GM19351 (cell line): Measurements from ENCODE around the gene DERA.
"Not testable (repeated sequence)": the region's sequence is repeated elsewhere in the genome, so short reads cannot be mapped to it uniquely, and the experiment has no call there.

Experiments used
- ATAC-seq: cut with Tn5 transposase; IDR thresholded peaks from one replicate; pipeline ENCODE4 v1.9.1; 2021; ENCODE audit warnings: mild to moderate bottlenecking, moderate library complexity; ENCODE audit not compliant: unreplicated experiment

DERA gene

DNA sequence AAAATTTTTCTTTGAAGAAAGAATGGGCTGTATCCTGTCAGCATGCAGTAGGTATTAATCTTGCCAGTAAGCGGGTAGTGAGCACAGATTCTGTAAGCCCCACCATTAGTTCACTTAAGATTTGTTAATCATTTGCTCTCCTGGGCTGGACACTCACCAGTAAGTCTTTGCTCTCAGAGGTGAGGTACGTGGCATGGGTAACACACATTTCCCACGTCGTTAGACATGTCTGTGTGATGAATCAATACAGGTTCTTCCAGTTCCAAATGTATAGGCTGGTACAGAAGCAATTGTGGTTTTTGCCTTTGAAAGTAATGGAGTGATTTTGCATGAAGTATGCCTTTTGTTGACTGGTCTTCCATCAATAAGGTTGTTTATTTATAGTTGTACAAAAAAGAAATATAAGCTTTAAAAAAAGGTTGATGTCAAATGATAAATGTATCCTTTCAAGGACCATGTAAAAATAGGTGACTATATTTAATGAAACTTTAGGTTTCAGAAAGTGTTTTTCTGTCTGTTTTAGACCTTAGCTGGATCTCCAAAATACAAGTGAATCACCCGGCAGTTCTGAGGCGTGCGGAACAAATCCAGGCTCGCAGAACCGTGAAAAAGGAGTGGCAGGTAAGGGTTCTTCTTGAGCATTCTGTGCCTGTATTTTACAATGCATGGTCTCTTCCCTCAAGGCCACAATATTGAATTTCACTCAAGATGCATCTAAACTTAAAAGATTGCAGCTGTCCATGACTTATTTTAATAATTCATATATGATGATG, 45.5 kb downstream of the DERA start:
- ATAC-seq: no peak

DNA sequence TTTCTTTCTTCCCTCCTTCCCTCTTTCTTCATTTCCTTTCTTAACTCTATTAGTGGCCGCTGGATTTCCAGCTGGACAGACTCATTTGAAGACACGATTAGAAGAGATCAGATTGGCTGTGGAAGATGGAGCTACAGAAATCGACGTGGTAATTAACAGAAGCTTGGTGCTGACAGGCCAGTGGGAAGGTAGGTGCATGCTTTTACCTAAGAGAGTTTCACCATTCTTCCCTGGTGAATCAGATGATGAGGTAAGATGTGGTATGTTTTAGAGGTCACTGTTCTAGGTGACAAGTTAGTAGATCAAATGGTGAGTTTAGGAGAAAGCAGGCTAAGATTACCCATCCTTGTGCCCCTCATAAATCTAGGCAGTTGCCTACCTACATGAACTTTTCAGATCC, 51.6 kb downstream of the DERA start:
- no peak for ATAC-seq

- no peak for ATAC-seq
Measured at GRCh38 chr12:15963271-15963670, 52.1 kb downstream of the DERA start.

DNA sequence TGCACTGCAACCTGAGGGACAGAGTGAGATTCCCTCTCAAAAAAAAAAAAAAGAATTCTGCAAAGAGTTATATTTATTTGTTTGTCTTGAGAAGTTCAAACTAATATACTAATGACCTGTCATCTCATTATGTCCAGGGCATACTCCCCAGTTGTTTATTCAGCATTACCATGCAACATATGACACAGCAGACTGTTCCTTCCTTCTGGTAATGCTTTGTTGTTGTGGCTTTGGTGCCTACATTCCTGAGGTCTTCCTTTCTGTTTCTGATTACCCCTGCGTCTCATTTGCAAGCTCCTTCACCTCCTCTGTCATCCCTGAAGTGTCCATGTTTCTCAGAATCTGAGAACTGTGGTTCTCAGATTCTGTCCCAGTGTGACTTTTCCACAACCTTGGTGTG, 55.3 kb downstream of the DERA start:
- no peak for ATAC-seq

DNA sequence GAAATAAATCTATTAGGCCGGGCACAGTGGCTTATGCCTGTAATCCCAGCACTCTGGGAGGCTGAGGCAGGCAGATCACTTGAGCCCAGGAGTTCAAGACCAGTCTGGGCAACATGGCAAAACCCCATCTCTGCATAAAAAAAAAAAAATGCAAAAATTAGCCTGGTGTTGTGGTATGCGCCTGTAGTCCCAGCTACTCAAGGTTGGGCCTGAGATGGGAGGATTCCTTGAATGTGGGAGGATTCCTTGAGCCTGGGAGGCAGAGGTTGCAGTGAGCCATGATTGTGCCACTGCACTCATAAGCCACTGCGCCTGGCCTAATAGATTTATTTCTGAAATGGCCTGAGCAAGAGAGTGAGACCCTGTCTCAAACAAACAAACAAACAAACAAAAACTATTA, 55.9 kb downstream of the DERA start:
- not testable (repeated sequence) for ATAC-seq

GRCh38 chr12:15971211-15971610, 60.1 kb downstream of the DERA start:
- ATAC-seq: no peak

DNA sequence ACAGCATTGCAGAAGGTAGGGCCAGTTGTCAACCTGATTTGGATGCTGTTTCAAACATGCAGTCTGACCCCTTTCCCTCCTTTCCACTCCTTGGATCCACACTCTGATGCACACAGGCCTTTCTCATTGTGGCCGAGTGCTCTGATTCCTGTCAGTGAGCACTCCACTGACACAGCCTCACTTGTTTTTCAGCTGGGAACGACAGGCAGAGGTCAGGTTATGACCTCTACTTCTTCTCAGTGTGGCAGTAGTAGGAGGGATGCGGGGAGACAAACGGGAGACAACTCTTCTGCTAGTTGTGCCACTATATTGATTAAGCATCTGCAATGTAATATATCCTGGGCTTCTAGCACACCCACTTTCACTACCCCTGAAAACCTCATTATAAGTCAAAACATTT, 61.8 kb downstream of the DERA start:
- no peak for ATAC-seq

- ATAC-seq: no peak
Measured at GRCh38 chr12:15977999-15978951, 67.1 kb downstream of the DERA start.

GRCh38 chr12:15979096-15980092, 68.3 kb downstream of the DERA start:
- peak; percentile 92 for ATAC-seq

DNA sequence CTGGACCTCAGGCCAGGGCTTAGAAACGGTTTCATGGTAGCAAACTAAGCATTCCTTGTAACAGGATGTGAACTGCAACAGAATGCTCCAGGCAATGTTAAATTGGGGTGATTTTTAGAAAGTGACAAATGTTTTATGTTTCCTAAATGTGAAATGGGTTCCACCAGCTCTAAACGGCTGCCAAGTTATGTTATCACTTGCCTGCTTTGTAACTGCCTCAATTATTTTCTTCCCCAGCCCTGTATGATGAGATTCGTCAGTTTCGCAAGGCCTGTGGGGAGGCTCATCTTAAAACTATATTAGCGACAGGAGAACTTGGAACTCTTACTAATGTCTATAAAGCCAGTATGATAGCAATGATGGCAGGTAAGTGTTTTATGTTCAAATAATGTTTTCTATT, 70.9 kb downstream of the DERA start:
- no peak for ATAC-seq

GRCh38 chr12:15982471-15982870, 71.3 kb downstream of the DERA start:
- no peak for ATAC-seq

DNA sequence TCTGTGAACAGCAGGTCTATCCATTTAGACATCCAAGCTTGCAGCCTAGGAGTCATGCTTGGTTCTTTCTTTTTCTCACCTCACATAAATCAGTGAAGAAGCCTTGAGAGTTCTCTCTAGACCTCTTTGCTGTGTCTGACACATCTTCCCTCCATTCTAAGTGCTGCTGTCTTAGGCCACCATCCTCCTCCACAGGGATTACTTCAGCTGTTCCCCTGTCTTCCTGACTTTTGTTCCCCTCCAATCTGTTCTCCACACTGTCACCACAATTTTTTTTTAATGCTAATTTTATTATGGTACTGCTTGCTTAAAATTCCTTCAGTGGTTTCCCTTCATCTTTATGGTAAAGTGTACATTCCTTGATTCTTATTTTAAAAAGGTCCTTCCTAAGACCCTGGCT, 71.8 kb downstream of the DERA start:
- ATAC-seq: no peak

DNA sequence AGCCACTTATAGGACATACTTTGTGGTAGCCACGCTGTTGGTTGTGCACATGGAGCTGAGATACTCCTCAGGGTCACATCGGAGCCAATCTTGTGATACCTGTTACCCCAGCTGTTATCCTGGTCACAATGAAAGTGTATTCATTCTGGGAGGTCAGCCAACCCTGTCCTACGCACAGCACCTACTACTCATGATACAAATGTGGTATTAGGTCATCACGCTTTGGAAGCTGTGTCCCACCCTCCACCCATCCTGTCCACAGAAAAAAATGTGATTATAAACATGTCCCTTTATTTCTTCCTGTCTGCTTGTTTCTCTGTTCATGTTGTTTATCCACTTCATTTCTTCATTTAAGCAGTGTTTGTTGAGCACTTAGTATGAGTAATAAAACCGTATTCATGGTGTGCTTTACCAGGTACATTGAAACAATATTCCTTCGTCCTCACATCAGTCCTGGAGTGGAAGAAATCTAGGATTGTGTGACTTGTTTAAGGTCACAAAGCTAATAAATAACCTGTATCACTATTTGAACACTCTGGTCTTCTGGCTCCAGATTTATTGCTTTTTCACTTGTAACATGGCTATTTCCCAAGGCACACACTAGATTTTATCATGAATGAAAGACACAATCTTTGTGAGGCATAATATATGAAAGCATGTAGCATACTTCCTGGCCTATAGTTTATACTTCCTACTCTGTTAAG, 73.1 kb downstream of the DERA start:
- ATAC-seq: no peak

- ATAC-seq: no peak
Measured at GRCh38 chr12:15984963-15985362, 73.8 kb downstream of the DERA start.

DNA sequence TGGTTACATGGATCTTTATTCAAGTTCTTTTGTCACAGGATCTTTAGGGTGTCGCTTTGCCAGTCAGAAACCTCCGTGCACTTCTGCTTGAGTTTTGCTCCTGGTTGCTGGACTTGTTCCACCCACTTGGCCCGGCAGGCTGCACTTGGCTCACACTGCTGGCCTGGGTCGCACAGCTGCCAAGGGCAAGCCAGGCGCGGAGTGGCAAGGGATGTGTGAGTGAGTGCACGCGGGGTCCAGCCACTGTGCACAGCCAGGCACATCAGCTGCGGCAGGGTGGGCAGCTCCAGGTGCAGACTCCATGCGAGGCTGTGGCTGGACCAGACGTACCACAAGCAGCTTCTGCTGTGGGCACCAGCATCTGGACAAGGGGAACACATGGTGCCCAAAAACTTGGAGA, 76.6 kb downstream of the DERA start:
- ATAC-seq: no peak

DNA sequence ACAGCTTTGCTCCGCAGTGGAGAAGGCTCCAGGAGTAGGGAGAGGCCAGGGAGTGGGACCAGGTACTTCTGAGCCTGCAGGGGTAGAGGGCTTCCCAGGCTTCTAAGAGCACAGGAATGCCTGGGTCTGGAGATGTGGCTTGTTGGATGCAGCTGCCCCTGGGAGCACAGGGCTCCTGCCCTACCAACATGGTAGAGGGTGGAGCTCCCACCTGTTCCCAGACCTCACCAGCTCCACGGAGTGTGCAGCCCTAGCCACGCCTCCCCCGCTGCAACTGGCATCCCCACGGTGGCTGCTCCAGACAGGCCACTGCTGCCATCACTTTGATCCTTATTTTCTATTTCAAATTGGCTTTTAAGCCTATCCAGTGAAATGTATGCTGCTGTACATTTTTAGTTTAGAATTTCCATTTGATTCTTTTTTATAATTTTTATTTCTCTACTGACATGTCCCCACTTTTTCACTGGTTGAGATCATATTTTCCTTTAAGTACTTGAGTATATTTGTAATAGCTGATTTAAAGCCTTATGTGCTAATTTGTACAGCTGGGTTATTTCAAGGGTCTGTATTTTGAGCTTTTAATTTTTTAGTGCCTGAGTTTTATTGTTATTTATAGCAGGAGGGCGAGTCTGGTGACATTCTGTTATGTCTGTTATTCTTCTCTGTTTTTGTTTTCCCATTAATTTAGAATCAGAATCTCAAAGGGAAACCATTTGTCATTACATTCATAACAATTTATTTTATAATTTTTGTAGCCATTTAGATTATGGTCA, 78.0 kb downstream of the DERA start:
- no peak for ATAC-seq

DNA sequence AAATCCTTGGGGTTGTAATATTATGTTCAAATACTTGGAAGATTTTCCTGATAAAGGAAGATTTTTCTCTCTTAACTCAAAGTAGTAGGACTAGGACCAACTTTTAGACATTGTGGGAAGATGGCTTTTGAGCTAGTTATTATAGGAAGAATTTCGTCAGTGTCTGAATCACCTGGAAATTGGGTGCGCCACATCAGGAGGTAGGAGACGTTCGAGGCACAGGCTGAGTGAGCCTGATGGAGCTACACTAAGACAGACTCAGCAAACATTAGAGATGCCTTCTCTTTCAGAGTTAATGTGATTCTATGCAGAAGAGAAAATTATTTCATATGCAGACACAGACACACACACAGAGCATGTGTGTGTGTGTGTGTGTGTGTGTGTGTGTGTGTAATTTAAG, 84.7 kb downstream of the DERA start:
- no peak for ATAC-seq

DNA sequence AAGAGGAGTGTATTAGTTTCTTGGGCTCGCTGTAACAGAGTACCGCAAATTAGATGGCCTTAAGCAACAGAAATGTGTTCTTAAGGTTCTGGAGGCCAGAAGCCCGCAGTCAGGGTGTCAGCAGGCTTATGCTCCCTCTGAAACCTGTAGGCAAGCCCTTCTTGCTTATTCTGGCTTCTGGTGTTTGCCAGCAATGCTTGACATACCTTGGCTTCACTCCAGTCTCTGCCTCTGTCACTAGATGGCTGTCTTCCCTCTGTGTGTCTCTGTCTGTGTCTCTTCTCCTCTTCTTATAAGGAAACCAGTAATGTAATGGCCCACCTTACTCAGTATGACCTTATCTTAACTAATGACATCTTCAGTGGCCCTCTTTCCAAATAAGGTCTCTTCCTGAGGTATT, 85.1 kb downstream of the DERA start:
- ATAC-seq: no peak

DNA sequence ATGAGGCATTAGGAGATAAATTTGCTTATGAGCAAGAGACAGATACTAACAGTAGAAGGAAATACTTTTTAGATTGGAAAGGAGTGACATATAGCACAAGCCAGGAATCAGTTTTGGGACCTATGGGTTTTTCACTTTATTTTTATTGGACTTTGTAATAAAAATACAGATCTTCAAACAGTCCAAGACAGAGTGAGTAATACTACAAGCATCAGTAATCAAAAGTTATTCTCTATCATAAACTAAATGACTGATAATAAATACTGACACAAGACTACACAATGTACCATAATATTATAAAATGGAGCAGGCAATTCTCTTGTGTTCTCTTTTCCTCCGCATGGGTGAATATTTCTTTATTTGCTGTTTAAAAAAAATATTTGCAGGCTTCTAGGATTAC, 85.8 kb downstream of the DERA start:
- no peak for ATAC-seq

- no peak for ATAC-seq
Measured at GRCh38 chr12:15997910-15998309, 86.8 kb downstream of the DERA start.
